Hepatocyte (in vitro differentiated cells): Measurements from ENCODE around the gene WDR75. TPM values are rescaled to one million over a fixed set of nuclear protein-coding genes. Genes with fewer than 3 reads are reported as not detected.

Experiments
- DNase-seq: peaks from one replicate; pipeline ENCODE4 v3.0.0-alpha.2; 2016; ENCODE audit warnings: low spot score
- H2AFZ ChIP-seq: fragments of 200-600 bp; sonication (generic); 2 replicates; pipeline ENCODE4 v1.6.0; 2016; ENCODE audit warnings: antibody characterized with exemption, mild to moderate bottlenecking
- H3K27ac ChIP-seq: fragments of 200-600 bp; sonication (generic); 2 replicates; pipeline ENCODE4 v1.5.1; 2016; ENCODE audit warnings: mild to moderate bottlenecking
- H3K27me3 ChIP-seq: fragments of 200-600 bp; sonication (generic); 2 replicates; pipeline ENCODE4 v1.6.1; 2016
- H3K36me3 ChIP-seq: fragments of 200-600 bp; sonication (generic); replicated peaks from 2 replicates; pipeline ENCODE4 v1.5.1; 2016; ENCODE audit warnings: low read depth; ENCODE audit not compliant: insufficient read depth
- H3K4me1 ChIP-seq: fragments of 200-600 bp; sonication (generic); 2 replicates; pipeline ENCODE4 v1.5.1; 2016; ENCODE audit warnings: mild to moderate bottlenecking, moderate library complexity; ENCODE audit not compliant: insufficient read depth
- H3K4me2 ChIP-seq: fragments of 200-600 bp; sonication (generic); 2 replicates; pipeline ENCODE4 v1.6.0; 2016
- H3K4me3 ChIP-seq: fragments of 200-600 bp; sonication (generic); 2 replicates; pipeline ENCODE4 v1.5.1; 2016; ENCODE audit warnings: mild to moderate bottlenecking
- H3K79me2 ChIP-seq: fragments of 200-600 bp; sonication (generic); 2 replicates; pipeline ENCODE4 v1.6.0; 2017; ENCODE audit warnings: mild to moderate bottlenecking
- H3K9me2 ChIP-seq: fragments of 200-600 bp; sonication (generic); replicated peaks from 2 replicates; pipeline ENCODE4 v1.6.0; 2017; ENCODE audit warnings: mild to moderate bottlenecking; ENCODE audit not compliant: insufficient read depth
- H3K9me3 ChIP-seq: fragments of 200-600 bp; sonication (generic); 2 replicates; pipeline ENCODE4 v1.5.1; 2016; ENCODE audit warnings: low read depth, mild to moderate bottlenecking
- H4K20me1 ChIP-seq: fragments of 200-600 bp; sonication (generic); 2 replicates; pipeline ENCODE4 v1.6.0; 2016; ENCODE audit warnings: mild to moderate bottlenecking; ENCODE audit not compliant: insufficient read depth, poor library complexity, severe bottlenecking
- CTCF ChIP-seq: fragments of 200-600 bp; sonication (generic); IDR thresholded peaks from 2 replicates; pipeline ENCODE4 v1.5.1; 2016; ENCODE audit warnings: antibody characterized with exemption, mild to moderate bottlenecking; ENCODE audit not compliant: poor library complexity
- EZH2 ChIP-seq: fragments of 200-600 bp; sonication (generic); IDR thresholded peaks from 2 replicates; pipeline ENCODE4 v1.6.1; 2016; ENCODE audit warnings: antibody characterized with exemption, mild to moderate bottlenecking, borderline replicate concordance
- EZH2phosphoT487 ChIP-seq: fragments of 200-600 bp; sonication (generic); IDR thresholded peaks from one replicate; pipeline ENCODE4 v1.6.1; 2018; ENCODE audit warnings: antibody characterized with exemption, mild to moderate bottlenecking, low read depth, moderate library complexity; ENCODE audit not compliant: unreplicated experiment, severe bottlenecking
- WGBS: methylation state at CpG from one replicate; pipeline ENCODE4 v1.1.6; 2016; ENCODE audit warnings: low lambda C conversion rate; ENCODE audit errors: missing lambda C conversion rate; 5-methylcytosine and 5-hydroxymethylcytosine counted together
- polyA plus RNA-seq: library from polyadenylated mRNA; unstranded; fragments of >200 nt; fragmentation: Nextera tagmentation; extraction: Ambion mirVana; gene quantifications from 2 replicates; pipeline ENCODE4 v1.2.1, GENCODE V29; 2016
- total RNA-seq: library from RNA; depleted of rRNA; stranded (reverse); fragments of >200 nt; gene quantifications from 2 replicates; pipeline ENCODE4 v1.2.3, GENCODE V29; 2014

WDR75 gene
- total and polyA plus RNA-seq, 2 experiments from 2014 or later: 21.0 to 45.3 TPM

DNA sequence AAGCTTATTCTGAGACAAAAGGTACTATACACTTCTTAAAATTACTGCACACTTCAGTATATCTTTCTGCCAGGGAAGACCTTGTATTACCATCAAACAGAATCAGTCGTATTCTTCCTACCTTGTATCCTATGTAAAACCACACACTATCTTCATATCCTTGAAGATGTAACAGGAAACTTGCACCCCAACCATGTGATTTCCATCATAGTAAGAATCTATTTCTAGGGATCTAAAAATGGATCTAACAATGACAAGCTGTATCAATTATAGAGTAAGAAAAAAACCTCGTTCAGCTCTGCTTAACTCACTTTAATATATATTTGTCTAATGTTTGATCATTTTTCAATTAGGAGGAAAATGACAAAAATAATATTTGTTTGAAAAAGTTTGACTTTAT is 60.2 kb downstream of the WDR75 start:
- Histone ChIP-seq H3K9me3 (no peaks in the 10 kb centered on the region), H2AFZ (no peak overlapping the region), H3K27me3 (no peaks in the 10 kb centered on the region), H3K9me2 (no peaks in the 10 kb centered on the region), H3K36me3 (no peaks in the 10 kb centered on the region), H3K79me2 (no peaks in the 10 kb centered on the region), H3K4me2 (no peak overlapping the region), H3K4me3 (no peak overlapping the region), H3K27ac (peak overlapping the region; percentile 37), H4K20me1 (no peaks in the 10 kb centered on the region), H3K4me1 (no peaks in the 10 kb centered on the region)
- WGBS: 84% methylated on average over 2 of the region's 2 CpGs
- DNase-seq: no peak
- TF ChIP-seq EZH2 (no peak), CTCF (no peak), EZH2phosphoT487 (no peak)

- Histone ChIP-seq H3K79me2 (no peaks in the 10 kb centered on the region), H4K20me1 (no peaks in the 10 kb centered on the region), H3K4me2 (no peak overlapping the region), H3K9me2 (no peaks in the 10 kb centered on the region), H3K4me3 (no peak overlapping the region), H3K9me3 (no peaks in the 10 kb centered on the region), H3K27me3 (no peaks in the 10 kb centered on the region), H3K36me3 (no peaks in the 10 kb centered on the region), H3K27ac (no peak overlapping the region), H3K4me1 (no peaks in the 10 kb centered on the region), H2AFZ (no peak overlapping the region)
- TF ChIP-seq EZH2 (no peak), CTCF (no peak), EZH2phosphoT487 (no peak)
- 76% methylated on average over 2 of the region's 2 CpGs for WGBS
- no peak for DNase-seq
Measured at GRCh38 chr2:189502714-189503113, 61.4 kb downstream of the WDR75 start.

- 77% methylated on average over 5 of the region's 5 CpGs for WGBS
- H3K4me2 ChIP-seq: no peak overlapping the region
- no peaks in the 10 kb centered on the region for H3K27me3 ChIP-seq
- no peak for DNase-seq
- TF ChIP-seq EZH2 (no peak), CTCF (no peak), EZH2phosphoT487 (no peak)
- no peaks in the 10 kb centered on the region for H3K9me2 ChIP-seq
- H3K4me3 ChIP-seq: no peak overlapping the region
- no peak overlapping the region for H3K27ac ChIP-seq
- no peak overlapping the region for H2AFZ ChIP-seq
- H3K9me3 ChIP-seq: no peaks in the 10 kb centered on the region
- no peaks in the 10 kb centered on the region for H4K20me1 ChIP-seq
- no peaks in the 10 kb centered on the region for H3K79me2 ChIP-seq
- H3K36me3 ChIP-seq: no peaks in the 10 kb centered on the region
- no peaks in the 10 kb centered on the region for H3K4me1 ChIP-seq
Measured at GRCh38 chr2:189504238-189504637, 63.0 kb downstream of the WDR75 start.

DNA sequence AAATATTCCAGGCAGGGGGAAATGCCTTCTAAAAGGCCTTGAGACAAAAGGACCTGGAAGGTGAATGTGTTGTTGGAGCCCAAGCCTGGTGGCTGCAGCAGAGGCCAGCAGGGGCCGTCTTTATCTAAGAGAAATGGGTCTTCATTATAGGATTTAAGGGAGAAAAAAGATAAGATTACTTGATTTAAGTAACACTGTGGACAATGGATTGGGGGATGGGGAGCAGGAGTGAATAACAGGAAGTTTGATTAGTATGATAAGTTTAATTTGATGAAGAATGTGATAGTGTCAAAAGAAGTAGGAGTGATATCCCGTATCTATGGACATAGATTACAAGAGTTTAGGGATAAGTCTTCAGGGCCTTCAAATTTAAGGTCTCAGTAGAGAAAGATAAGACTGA is 64.2 kb downstream of the WDR75 start:
- no peaks in the 10 kb centered on the region for H3K9me3 ChIP-seq
- no peaks in the 10 kb centered on the region for H3K4me1 ChIP-seq
- H3K79me2 ChIP-seq: no peaks in the 10 kb centered on the region
- DNase-seq: no peak
- H3K9me2 ChIP-seq: no peaks in the 10 kb centered on the region
- no peaks in the 10 kb centered on the region for H3K27me3 ChIP-seq
- no peak overlapping the region for H2AFZ ChIP-seq
- peak overlapping the region; percentile 77 for H3K27ac ChIP-seq
- TF ChIP-seq EZH2: no peak
- TF ChIP-seq CTCF: no peak
- TF ChIP-seq EZH2phosphoT487: no peak
- no peaks in the 10 kb centered on the region for H3K36me3 ChIP-seq
- no peak overlapping the region for H3K4me3 ChIP-seq
- no peaks in the 10 kb centered on the region for H4K20me1 ChIP-seq
- WGBS: 53% methylated on average over 2 of the region's 2 CpGs
- H3K4me2 ChIP-seq: no peak overlapping the region
